Lower leg skin (tissue), 3 donors: ENCODE data around the gene UGT1A5.

Experiments used
- CTCF ChIP-seq, 3 donors: fragments of 450-650 bp; IDR thresholded peaks; one replicate each; pipeline ENCODE4 v1.5.1; 2016; ENCODE audit warnings: antibody characterized with exemption in 3 of 3, mild to moderate bottlenecking in 3 of 3, moderate library complexity in 2 of 3
- POLR2A ChIP-seq, 2 donors: fragments of 450-650 bp; IDR thresholded peaks; one replicate each; pipeline ENCODE4 v1.6.1; 2016 to 2017; ENCODE audit warnings: antibody characterized with exemption in 2 of 2, mild to moderate bottlenecking in 1 of 2, moderate library complexity in 1 of 2

- TF ChIP-seq CTCF (IDR thresholded peaks at IDR 0.05): no peak
- TF ChIP-seq POLR2A (IDR thresholded peaks at IDR 0.05): no peak
Observed at GRCh38 chr2:233679196-233679595, 33.5 kb upstream of the UGT1A5 start.
